ENCODE data around the gene PLD2.

Gene PLD2, protein sequence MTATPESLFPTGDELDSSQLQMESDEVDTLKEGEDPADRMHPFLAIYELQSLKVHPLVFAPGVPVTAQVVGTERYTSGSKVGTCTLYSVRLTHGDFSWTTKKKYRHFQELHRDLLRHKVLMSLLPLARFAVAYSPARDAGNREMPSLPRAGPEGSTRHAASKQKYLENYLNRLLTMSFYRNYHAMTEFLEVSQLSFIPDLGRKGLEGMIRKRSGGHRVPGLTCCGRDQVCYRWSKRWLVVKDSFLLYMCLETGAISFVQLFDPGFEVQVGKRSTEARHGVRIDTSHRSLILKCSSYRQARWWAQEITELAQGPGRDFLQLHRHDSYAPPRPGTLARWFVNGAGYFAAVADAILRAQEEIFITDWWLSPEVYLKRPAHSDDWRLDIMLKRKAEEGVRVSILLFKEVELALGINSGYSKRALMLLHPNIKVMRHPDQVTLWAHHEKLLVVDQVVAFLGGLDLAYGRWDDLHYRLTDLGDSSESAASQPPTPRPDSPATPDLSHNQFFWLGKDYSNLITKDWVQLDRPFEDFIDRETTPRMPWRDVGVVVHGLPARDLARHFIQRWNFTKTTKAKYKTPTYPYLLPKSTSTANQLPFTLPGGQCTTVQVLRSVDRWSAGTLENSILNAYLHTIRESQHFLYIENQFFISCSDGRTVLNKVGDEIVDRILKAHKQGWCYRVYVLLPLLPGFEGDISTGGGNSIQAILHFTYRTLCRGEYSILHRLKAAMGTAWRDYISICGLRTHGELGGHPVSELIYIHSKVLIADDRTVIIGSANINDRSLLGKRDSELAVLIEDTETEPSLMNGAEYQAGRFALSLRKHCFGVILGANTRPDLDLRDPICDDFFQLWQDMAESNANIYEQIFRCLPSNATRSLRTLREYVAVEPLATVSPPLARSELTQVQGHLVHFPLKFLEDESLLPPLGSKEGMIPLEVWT

DNA sequence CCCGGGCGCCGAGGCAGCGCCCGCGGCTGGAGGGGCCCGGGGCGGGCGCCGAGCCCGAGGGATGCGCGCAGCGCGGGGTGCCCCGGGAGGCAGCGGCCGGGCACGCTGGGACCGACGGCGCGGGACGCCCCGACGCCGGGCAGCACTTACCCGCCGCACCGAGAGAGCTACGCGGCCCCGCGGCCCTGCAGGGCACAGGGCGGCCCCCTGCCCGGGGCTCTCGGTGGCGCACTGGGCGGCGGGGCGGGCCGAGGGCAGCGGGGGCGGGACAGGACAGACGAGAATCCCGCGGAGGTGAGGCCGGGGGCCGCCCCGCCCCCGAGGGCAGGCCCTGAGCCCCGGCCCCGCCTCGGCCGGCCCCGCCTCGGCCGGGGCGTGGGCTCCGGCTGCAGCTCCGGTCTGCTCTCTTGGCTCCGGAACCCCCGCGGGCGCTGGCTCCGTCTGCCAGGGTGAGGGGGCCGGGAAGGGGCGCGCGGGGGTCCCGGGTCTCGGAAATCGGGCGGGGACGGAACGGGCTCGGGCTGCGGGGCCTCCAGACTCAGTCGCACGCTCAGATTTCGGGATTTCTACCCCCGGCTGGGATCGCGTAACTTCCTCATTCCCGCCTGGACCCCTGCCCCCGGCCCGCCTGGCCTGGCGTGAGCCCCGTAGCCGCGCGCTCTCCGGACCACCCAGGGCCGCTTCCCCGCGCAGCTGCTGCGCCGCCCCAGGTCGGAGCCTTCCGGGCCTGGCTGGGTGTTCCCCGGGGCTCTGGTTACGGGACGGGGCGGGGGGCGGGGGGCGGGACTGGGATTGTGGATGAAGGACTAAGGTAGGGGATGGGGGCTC, at the start of gene PLD2:
Gene PLD2, plus strand, starts transcription at position 376 of the 828 bp plus-strand sequence. CDS start 621 bp downstream, outside the sequence.
- peak; percentile 92 to 98 (median 96) for DNase-seq

DNA sequence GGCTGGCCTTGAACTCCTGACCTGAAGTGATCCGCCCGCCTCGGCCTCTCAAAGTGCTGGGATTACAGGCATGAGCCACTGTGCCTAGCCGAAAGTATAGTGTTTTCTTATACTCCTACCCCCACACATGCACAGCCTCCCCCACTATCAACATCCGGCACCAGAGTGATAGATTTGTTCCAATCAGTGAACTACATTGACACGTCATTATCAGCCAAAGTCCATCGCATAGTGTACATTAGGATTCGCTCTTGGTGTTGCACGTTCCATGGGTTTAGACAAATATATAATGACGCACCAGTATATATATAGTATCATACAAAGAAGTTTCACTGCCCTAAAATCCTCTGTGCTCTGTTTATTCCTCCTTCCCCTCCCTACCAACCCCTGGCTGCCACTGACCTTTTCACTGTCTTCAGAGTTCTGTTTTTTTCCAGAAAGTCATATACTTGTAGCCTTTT, 47.1 kb upstream of the PLD2 start:
- DNase-seq = peak; percentile 70 to 86 (median 80)

DNA sequence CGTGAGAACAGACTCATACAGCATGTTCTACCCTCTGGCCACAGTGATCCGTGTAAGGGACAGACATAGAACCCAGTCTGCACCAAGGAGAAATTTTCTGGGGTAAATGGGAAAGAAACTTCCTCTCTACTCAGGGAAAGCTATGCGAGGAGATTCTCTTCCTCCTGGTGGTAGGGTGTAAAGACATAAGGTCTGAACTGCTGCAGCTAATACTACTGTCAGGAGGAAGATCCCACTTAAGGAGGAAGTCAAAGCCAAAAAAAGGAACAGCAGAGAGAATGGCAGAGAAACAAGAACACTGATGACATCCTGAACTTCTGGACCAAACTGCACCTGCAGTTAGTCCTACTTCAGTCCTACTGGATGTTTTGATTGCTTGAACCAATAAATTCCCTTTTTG, 42.4 kb upstream of the PLD2 start:
- DNase-seq = peak; percentile 73 to 85 (median 80)

DNA sequence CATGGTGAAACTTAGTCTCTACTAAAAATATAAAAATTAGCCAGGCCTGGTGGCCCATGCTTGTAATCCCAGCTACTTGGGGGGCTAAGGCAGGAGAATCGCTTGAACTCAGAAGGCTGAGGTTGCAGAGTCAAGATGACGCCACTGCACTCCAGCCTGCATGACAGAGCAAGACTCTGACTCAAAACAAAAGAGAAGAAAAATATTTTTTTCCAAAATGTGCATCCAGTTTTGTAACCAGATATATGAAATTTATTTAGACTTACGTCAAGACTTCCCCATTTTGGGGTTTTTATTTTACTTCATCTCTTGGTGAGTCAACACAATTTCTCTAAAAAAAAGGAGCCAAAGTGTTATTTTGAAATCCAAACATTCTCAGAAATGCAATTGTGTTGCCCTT, 40.8 kb upstream of the PLD2 start:
- peak; percentile 87 to 99 (median 98) for DNase-seq

DNA sequence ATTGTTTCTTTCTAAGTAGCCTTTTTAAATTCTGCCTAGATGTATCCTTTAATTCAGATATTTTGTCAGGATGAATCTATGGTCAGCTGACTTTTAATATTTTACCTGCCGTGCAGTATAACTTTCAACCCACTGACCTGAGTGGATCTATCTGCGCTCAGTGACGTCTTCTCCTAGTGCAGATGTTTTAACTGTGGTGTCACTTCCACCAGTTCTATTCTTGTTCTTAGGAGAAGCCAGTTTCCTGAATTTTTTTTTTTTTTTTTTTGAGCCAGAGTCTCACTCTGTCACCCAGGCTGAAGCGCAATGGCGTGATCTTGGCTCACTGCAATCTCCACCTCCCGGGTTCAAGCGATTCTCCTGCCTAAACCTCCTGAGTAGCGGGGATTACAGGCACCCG, 40.2 kb upstream of the PLD2 start:
- peak; percentile 74 to 90 (median 83) for DNase-seq

DNA sequence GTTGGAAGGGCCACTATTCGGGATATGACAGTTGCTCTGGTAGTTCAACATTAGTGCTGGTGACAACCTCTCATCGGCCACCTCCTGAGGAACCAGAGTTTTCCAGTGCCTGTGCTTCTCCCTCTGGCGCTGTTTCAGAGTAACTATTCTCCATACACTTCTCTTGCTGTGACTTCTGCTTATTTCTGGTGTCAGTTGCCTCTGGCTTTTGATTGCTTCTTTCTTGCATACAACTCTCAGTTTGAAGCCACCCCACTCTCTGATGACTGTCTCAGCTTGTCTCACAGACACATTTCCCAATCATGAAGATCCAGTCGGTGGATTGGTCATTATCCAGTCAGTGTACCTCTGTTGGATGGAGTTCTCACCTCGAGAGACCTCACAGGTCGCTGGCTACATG, 38.7 kb upstream of the PLD2 start:
- DNase-seq = peak; percentile 71 to 87 (median 84)

DNA sequence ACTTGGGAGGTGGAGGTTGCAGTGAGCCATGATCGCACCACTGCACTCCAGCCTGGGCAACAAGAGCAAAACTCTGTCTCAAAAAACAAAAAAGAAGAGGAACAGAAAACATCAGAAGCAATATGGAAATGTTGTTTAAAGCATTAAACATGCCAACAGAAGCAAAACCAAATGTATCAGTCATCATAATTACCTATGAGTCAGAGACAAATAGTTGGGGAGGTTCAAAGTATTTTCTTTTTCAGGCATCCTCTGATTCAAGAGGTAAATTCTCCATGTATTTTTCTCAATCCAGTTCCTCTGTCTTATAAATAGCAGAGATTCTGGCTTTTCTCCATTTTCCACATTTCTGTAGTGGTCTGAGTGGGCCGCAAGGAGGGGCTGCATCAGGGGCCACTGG, 37.3 kb upstream of the PLD2 start:
- DNase-seq = peak; percentile 27 to 73 (median 69)

DNA sequence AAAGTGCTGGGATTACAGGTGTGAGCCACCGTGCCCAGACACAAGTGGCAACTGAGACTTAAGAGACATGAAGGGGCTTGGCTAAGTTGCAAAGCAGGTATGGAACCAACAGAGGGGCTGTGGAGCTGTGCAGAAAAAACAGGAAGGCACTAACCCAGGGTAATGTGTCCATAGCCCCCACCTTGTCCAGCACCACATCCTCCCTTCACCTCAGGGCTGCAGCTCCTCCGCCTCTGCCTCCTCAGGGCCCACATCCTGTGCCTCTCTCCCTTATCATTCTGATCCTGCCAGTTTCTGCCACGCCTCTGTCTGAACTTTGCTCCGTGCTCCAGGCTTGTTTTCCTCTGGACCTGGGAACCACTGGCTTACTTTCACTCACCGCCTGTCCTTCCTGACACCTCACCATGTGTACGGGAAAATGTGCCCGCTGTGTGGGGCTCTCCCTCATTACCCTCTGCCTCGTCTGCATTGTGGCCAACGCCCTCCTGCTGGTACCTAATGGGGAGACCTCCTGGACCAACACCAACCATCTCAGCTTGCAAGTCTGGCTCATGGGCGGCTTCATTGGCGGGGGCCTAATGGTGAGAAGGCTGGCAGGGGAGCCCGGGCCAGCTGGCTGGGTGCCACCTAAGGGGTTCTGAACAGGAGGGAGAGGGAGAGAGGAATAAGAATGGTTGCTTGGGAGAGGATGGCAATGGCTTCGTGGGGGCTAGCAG, 35.3 kb upstream of the PLD2 start, which contains the start of gene TM4SF5:
Gene TM4SF5, plus strand, starts transcription at position 368 of the 716 bp plus-strand sequence. Its CDS starts 37 bp downstream, at position 405.
- DNase-seq = no peak

DNA sequence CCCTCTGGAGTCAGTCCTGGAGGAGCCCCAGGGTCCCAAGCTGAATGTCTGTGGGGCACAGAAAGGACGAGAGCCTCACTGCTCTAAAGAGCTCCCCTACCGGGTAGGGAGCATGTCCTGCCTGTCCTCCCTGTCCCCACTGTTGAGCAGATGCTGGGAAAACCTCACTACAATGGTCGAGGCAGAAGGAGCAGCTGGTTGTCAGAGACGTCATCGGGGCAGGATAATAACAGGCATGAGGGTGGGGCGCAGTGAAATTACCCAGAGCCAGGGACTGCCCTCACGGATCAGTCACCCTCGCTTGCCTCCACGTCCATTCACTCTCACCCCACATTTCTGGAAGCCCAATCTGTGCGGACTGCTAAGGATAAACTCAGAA, 34.7 kb upstream of the PLD2 start:
- DNase-seq = no peak

DNA sequence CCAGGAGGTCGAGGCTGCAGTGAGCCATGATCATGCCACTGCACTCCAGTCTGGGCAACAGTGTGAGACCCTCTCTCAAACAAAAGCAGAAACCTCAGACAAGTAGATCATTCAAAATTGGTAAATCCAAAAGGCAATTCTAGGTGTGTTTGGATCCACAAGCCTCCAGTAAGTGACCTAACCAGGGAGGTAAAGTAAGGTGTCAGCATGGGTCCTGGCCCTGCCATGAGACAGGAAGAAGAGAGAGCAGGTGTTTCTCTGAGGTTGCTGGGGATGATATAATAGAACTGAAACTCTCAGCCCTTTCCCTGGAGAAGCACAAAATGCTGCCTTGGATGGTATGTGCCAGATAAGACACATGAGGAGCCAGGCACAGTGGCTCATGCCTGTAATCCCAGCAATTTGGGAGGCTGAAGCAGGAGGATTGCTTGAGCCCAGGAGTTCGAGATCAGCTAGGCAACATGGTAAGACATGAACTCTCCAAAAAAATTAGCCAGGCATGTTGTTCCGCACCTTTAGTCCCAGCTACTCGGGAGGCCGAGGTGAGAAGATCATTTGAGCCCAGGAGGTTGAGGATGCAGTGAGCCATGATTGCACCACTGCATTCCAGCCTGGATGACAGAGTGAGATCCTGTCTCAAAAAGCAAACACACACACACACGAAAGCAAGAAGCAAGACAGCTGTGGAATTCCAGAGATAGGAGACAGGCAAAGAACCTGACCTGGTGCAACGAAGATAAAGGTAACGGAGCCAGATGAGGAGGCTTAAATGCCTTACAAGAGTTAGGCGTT, 28.8 kb upstream of the PLD2 start:
- no peak for DNase-seq

DNA sequence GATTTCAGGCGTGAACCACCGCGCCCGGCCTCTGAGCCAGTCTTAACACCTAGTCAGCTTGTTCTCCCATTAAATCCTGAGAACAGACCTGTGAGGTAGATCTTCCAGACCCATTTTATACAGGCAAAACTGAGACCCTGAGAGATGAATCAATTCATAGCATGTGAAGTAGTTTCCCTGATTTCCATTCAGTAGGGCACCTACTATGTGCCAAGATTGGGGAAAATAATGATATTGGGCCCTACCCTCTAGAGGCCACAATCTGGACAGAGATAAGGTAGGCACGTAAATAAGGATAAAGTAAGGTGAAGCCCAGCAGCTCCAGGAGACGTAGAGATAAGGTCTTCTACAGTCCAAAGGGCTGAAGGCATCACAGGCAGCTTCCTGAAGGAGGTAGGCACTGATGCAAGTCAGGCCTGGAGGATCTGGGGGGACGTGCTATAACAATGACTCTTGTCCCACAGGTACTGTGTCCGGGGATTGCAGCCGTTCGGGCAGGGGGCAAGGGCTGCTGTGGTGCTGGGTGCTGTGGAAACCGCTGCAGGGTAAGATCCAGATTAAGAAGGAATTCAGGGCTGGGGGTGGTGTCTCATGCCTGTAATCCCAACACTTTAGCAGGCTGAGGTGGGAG, 26.5 kb upstream of the PLD2 start:
- DNase-seq = no peak

DNA sequence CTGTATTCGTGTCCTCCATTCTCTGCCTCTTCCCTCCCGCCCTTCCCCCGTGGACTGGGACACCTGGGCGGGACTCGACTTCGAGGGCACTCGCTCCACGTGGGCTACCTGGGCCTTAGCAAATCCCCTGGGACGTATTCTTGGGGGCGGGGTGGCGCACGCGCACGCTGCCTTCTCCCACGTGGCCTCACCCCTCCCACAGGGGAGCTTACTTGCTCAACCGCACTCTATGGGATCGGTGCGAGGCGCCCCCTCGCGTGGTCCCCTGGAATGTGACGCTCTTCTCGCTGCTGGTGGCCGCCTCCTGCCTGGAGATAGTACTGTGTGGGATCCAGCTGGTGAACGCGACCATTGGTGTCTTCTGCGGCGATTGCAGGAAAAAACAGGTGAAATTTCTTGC, 24.3 kb upstream of the PLD2 start:
- peak; percentile 48 to 70 (median 68) for DNase-seq

DNA sequence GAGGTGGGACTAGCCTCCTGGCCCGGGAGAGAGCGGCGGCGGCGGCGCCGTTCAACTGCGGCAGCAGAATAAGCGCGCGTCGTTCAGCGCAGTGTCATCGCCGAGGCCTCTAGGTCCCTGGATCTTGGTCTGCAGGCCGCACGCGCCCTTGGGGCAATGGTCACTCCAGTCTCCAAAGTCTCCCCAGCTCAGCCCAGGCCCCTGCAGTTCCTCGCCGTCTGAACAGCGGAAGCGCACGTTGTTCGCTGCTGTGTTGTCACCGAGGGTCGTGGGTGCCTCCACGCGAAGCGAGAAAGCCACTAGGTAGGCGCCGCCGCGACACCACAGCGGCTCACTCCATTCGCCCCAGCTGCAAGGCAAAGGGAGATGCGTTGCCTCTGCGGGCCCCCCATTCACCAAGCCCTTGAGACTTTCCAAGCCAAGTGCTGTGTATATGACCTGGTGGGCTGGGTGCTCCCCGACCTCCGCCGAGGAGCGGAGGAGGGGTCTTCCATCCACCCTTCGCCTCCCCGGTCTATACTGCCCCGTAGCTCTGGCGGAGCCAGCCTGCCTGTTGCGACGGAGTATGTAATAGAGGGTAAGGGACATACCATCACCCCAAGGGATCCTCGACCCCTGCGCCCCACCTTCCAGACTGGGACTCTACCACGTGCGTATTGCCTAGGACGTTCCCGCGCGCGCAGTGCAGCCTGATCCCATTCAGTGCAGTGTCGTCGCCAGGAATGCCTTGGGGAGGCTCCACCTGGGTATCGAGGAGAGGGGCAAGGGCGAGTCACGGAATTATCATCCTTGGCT, 21.4 kb upstream of the PLD2 start:
- DNase-seq = peak in 2 of 3 donors; percentile 30 to 43

DNA sequence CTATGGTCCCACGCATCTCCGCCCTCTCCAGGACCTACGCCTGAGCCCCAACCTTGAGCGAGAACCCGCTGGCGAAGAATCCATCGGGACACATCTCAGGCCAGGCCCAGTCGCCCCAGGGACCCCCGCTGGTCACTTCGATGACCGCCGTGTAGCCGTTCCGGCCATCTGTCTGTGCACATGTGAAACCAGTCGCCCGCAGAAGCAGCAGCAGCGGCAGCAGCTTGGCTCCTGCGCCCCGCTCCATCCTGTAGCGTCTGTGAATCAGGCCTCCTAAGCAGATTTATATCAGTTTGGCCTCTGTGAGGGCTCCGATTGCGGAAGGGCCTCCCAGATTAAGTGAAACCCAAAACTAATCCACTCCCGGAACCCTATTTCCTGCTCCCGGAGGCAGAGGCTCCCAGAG, 20.8 kb upstream of the PLD2 start, which contains the start of gene VMO1:
Gene VMO1, minus strand, starts transcription at position 259 of the 406 bp plus-strand sequence. Its CDS starts 12 bp downstream, at position 247.
- peak in 2 of 3 donors; percentile 34 to 45 for DNase-seq

DNA sequence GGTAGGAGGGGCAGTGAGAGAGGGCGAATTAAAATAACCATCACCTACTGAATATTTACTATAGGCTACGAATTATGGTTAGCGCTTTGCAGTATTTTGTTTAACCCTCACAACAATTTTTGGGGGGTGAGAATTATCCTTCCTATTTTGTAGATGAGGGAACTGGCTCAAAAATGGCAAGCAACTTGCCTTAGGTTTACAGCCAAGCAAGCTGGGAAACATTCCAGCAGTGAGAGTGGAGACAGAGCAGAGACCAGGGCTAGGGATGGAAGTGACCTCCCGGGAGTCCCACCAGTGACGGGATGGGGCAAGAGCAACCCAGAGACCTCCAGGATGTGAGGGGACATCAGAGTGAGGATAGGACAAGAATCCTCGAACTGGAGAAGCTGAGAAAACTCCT, 20.4 kb upstream of the PLD2 start:
- no peak for DNase-seq

DNA sequence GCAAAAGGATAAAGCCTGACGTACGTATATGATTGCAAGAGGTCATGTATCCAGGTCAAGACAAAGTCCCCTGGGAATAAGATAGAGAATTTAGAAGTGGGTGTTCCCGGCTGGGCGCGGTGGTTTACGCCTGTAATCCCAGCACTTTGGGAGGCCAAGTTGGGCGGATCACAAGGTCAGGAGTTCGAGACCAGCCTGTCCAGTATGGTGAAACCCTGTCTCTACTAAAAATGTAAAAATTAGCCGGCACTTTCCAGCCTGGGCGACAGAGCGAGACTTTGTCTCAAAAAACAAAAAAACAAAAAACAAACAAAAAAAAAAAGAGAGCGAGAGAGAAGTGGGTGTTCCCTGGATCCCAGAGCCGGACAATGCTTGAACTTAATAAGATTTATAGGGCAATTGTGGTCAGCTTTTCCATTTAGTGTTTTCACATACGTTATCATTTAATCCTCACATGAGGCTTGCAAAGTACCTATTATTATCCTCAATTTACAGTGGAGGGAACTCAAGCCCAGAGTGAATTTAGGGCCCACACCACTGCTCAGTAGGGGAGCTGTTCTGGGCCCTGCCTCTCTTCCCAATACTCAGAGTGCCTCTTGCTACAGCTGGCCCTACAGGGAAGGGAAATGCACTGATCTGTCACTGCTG, 18.7 kb upstream of the PLD2 start:
- no peak for DNase-seq

DNA sequence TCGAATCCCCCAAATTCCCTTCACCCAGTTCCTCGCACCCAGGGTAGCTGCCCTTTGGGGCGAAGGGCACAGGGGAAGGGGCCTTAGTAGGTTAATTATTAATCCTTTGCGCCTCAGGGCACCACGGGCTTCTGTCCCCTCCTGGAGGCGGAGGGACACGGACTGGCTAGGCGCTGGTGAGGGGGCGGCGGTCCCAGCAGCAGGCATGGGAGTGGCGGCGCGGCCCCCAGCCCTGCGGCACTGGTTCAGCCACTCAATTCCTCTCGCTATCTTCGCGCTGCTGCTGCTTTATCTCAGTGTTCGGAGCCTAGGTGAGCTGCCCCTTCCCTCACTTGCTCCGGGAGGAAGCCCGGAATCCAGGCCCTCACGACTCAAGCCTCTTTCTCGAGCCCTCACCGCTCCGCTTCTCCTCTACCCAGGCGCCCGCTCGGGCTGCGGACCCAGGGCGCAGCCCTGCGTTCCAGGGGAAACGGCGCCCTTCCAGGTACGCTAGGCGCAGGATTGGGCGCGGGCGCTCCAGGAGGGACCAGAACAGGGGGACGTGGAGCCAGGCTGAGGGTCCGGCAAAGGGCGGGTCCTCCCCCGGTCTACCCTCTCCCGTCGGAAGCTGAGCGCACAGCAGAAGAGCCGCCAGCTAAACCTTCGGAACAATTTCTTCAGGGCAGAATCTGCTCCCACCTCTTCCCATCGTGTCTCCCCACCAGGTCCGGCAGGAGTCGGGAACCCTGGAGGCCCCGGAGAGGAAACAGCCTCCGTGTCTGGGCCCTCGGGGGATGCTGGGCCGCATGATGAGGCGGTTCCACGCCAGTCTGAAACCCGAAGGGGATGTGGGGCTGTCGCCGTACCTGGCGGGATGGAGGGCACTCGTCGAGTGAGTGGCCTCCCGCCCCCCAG, 17.9 kb upstream of the PLD2 start, which contains the start of gene GLTPD2:
Gene GLTPD2, plus strand, starts transcription at position 158 of the 894 bp plus-strand sequence. Its CDS starts 48 bp downstream, at position 206.
- no peak for DNase-seq

DNA sequence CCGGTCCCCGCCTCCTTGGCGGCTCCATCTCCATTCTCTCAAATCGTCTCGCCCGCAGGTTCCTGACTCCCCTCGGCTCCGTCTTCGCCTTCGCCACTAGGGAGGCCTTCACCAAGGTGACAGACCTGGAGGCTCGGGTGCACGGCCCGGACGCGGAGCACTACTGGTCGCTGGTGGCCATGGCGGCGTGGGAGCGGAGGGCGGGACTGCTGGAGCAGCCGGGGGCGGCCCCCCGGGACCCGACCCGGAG, 17.3 kb upstream of the PLD2 start:
- DNase-seq = no peak
